Measurements from ENCODE around the gene RTRAF. TPM values are rescaled to one million over a fixed set of nuclear protein-coding genes. Genes with fewer than 3 reads are reported as not detected.

Gene RTRAF
- total RNA-seq, 6 experiments from 2014 or later, result 35.1 to 73.0 (median 55.4) TPM

DNA sequence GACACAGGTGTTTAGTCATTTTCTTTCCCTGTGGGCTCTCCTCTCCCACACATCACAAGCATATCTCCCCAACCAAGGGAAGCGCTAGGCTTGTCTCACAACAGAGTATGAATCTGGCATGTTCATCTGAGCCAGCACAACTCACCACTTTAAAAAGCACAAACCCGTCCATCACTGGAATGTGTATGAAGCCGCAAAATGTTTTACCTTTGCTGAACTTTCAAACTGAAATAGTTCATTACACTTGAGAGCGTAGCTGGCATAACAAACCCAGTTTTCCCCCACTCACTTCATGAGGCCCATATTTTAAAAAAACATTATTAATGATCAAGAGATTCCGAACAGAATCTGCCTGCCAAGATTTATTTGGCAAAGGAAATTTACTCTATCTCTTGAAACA, 63.7 kb downstream of the RTRAF start:
- Histone ChIP-seq H3K4me3 (no peak overlapping the region), H3K9me3 (no peaks in the 10 kb centered on the region), H3K36me3 (no peaks in the 10 kb centered on the region), H3K27ac (no peak overlapping the region), H3K27me3 (no peaks in the 10 kb centered on the region), H3K4me1 (no peaks in the 10 kb centered on the region)
- intact Hi-C loops (cut with DNase I), result no loop called here
- DNase-seq, result no peak
- no peak for ATAC-seq
- TF ChIP-seq, protein P1, sequence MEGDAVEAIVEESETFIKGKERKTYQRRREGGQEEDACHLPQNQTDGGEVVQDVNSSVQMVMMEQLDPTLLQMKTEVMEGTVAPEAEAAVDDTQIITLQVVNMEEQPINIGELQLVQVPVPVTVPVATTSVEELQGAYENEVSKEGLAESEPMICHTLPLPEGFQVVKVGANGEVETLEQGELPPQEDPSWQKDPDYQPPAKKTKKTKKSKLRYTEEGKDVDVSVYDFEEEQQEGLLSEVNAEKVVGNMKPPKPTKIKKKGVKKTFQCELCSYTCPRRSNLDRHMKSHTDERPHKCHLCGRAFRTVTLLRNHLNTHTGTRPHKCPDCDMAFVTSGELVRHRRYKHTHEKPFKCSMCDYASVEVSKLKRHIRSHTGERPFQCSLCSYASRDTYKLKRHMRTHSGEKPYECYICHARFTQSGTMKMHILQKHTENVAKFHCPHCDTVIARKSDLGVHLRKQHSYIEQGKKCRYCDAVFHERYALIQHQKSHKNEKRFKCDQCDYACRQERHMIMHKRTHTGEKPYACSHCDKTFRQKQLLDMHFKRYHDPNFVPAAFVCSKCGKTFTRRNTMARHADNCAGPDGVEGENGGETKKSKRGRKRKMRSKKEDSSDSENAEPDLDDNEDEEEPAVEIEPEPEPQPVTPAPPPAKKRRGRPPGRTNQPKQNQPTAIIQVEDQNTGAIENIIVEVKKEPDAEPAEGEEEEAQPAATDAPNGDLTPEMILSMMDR (IDR thresholded peaks at IDR 0.05), result no peak
- no peak for TF ChIP-seq POLR2A (IDR thresholded peaks at IDR 0.05)
- 60% methylated on average over 5 of the region's 5 CpGs for WGBS (ENCODE audit: insufficient coverage, low coverage, low lambda C conversion rate, missing lambda C conversion rate)

DNA sequence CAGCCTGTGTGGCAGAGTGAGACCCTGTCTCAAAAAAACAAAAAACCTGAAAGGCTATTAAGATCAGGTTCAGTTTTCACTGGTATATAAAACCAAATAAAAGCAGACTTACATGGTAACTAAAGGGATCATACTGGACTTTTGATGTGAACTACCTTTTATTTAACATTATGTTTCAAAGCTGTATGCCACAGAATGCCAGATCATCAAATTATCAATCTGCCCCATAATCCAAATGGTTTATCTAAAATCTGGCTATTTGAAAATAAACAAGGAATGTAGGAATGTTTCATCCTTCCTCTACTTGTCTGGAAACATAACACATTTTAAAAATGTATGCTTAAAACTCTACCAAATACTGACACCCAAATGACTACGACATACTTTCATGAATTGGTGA, 65.3 kb downstream of the RTRAF start:
- H3K4me1 ChIP-seq, result no peaks in the 10 kb centered on the region

DNA sequence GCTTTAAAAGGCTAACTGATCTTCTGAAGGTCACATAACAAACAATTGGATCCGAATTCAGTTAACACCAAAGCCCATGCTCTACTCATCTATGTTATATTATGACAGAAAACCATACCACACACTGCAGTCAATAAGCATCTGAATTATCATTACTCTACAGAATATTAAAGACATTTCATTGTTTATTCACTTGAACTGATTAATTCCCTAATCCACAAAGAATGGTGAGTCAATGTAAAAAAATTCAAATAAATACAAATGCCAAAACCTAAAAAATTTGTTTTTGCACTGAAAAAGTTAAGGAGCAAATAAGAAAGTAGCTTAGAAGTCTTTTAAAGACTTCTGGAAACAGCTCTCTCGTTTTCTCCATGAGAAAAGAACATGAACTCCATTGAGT, 65.8 kb downstream of the RTRAF start:
- ATAC-seq (no peak), DNase-seq (no peak)
- 42% methylated on average over 2 of the region's 2 CpGs for WGBS (ENCODE audit: insufficient coverage, low coverage, low lambda C conversion rate, missing lambda C conversion rate)
- Histone ChIP-seq H3K4me1 (no peaks in the 10 kb centered on the region), H3K27ac (no peak overlapping the region), H3K9me3 (no peaks in the 10 kb centered on the region), H3K36me3 (no peaks in the 10 kb centered on the region), H3K4me3 (no peak overlapping the region), H3K27me3 (no peaks in the 10 kb centered on the region)
- TF ChIP-seq, protein P1 (IDR thresholded peaks at IDR 0.05), result no peak
- TF ChIP-seq POLR2A (IDR thresholded peaks at IDR 0.05), result no peak
- intact Hi-C loops (cut with DNase I), result no loop called here

More for the DNA sequence above, 65.3 kb downstream of the RTRAF start:
- H3K27ac ChIP-seq, result no peak overlapping the region
- no peaks in the 10 kb centered on the region for H3K27me3 ChIP-seq
- no peak for TF ChIP-seq POLR2A (IDR thresholded peaks at IDR 0.05)
- TF ChIP-seq, protein P1 (IDR thresholded peaks at IDR 0.05), result no peak
- ATAC-seq (no peak), DNase-seq (no peak)
- no peaks in the 10 kb centered on the region for H3K9me3 ChIP-seq
- 38% methylated on average over 1 of the region's 1 CpG for WGBS (ENCODE audit: insufficient coverage, low coverage, low lambda C conversion rate, missing lambda C conversion rate)
- no peaks in the 10 kb centered on the region for H3K36me3 ChIP-seq
- no peak overlapping the region for H3K4me3 ChIP-seq
- intact Hi-C loops (cut with DNase I), result no loop called here

DNA sequence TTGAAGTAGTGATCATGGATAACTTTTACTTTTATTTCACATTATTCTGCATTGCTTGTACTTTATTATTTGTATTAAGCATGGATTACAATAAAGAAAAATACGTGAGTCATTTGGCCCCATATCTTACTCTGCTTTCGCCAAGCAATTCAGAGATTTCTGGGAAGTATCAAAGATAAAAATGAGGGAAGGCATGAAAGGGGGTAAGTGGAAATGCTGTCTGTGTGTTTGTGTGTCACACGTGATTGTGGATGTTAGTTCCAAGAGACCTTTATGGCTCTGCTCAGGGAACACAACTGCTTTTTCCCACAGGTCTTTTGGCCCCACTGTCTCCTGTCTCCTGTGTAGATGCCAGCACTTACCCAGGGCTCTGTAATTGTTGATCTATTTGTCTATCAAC, 69.0 kb downstream of the RTRAF start:
- intact Hi-C loops (cut with DNase I), result no loop called here
- Histone ChIP-seq H3K36me3 (no peaks in the 10 kb centered on the region), H3K4me1 (no peaks in the 10 kb centered on the region), H3K4me3 (no peak overlapping the region), H3K27ac (no peak overlapping the region), H3K9me3 (no peaks in the 10 kb centered on the region), H3K27me3 (no peaks in the 10 kb centered on the region)
- no peak for ATAC-seq
- no peak for TF ChIP-seq POLR2A (IDR thresholded peaks at IDR 0.05)
- TF ChIP-seq, protein P1 (IDR thresholded peaks at IDR 0.05), result no peak
- 58% methylated on average over 3 of the region's 3 CpGs for WGBS (ENCODE audit: insufficient coverage, low coverage, low lambda C conversion rate, missing lambda C conversion rate)
- DNase-seq, result no peak

DNA sequence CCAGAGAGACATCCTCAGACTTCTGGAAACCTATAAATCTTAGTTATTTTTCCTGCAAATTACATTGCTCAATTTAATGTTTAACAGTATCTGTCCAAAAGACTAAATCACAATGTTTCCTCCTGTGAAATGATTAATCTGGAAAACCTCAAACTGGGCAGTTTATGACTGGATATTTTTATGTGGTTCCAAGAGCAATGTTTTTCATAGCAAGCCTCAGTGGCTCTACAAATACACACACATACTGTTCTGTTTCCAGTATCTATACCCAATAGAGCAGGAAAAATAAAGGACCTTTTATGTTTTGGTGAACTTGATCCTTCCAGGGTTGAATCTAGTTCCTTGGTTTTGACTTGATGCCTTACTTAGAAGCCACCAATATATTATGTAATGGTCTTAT, 70.3 kb downstream of the RTRAF start:
- Histone ChIP-seq H3K4me1 (no peaks in the 10 kb centered on the region), H3K27me3 (no peaks in the 10 kb centered on the region), H3K36me3 (no peaks in the 10 kb centered on the region), H3K9me3 (no peaks in the 10 kb centered on the region), H3K4me3 (no peak overlapping the region), H3K27ac (no peak overlapping the region)
- no peak for ATAC-seq
- DNase-seq, result no peak
- no peak for TF ChIP-seq POLR2A (IDR thresholded peaks at IDR 0.05)
- TF ChIP-seq, protein P1 (IDR thresholded peaks at IDR 0.05), result no peak
- intact Hi-C loops (cut with DNase I), result no loop called here

Data from right lobe of liver (tissue), 6 donors.